Measurements from ENCODE around the gene FBLN7. TPM values are rescaled to one million over a fixed set of nuclear protein-coding genes. Genes with fewer than 3 reads are reported as not detected.
"Not testable (repeated sequence)": the region's sequence is repeated elsewhere in the genome, so short reads cannot be mapped to it uniquely, and the experiment has no call there.

The FBLN7 gene
- total and polyA plus RNA-seq, 2 of the 8 experiments (the other 6 are each of a cell fraction or from before 2014, with no cell fraction given) = 0.30 to 0.77 TPM

- TF ChIP-seq KDM4A (IDR thresholded peaks at IDR 0.05; ENCODE audit: low read depth, low read length, severe bottlenecking) (no peak), E2F6 (IDR thresholded peaks at IDR 0.05) (no peak)
Observed at GRCh38 chr2:112204411-112204810, 66.2 kb downstream of the FBLN7 start (continued).

GRCh38 chr2:112207905-112208304, 69.7 kb downstream of the FBLN7 start:
- H3K18ac ChIP-seq (ENCODE audit: extremely low read depth, low read length); H2BK5ac ChIP-seq (ENCODE audit: low read depth, low read length); H3K9ac ChIP-seq (replicated peaks in 1 of 4; ENCODE audit: extremely low read depth in 1 of 4, low read depth in 3 of 4, low read length in 3 of 4); DNase-seq (ENCODE audit: low read depth in 1 of 2, low spot score in 2 of 2); H3K79me2 ChIP-seq (ENCODE audit: control insufficient read depth in 1 of 2, insufficient read depth in 2 of 2, low read length in 2 of 2); H3K4me1 ChIP-seq (replicated peaks in 1 of 4; ENCODE audit: control insufficient read depth in 3 of 4, insufficient read depth in 4 of 4, low read length in 3 of 4); H3K56ac ChIP-seq (replicated peaks; ENCODE audit: insufficient read length, low read depth, low read length); H2BK15ac ChIP-seq (ENCODE audit: low read length); H2AK5ac ChIP-seq (ENCODE audit: low read depth, low read length); H4K91ac ChIP-seq (replicated peaks; ENCODE audit: insufficient read length, low read length); H4K5ac ChIP-seq (ENCODE audit: insufficient read length, low read depth, low read length); H3K9me3 ChIP-seq (ENCODE audit: insufficient read depth in 2 of 2, low read depth in 1 of 2, low read length in 1 of 2); H3K23me2 ChIP-seq (ENCODE audit: low read depth, low read length); POLR2A ChIA-PET (ENCODE audit: partially characterized antibody); H4K8ac ChIP-seq (ENCODE audit: extremely low read depth, insufficient read depth, low read length); H3K4ac ChIP-seq (replicated peaks; ENCODE audit: insufficient read length, low read depth, low read length); H4K20me1 ChIP-seq (replicated peaks in 1 of 2; ENCODE audit: control insufficient read depth in 1 of 2, insufficient read depth in 2 of 2, low read length in 2 of 2); H3K36me3 ChIP-seq (ENCODE audit: control insufficient read depth in 2 of 4, insufficient read depth in 4 of 4, low read length in 3 of 4); H3K79me1 ChIP-seq (ENCODE audit: low read depth, low read length); H3K4me3 ChIP-seq (ENCODE audit: extremely low read depth in 1 of 4, insufficient read depth in 2 of 4, low read depth in 3 of 4, low read length in 4 of 4); FAIRE-seq; H3K23ac ChIP-seq (ENCODE audit: insufficient read length); H2BK12ac ChIP-seq (ENCODE audit: low read depth, low read length); H3K27ac ChIP-seq (ENCODE audit: low read depth, low read length); H2BK120ac ChIP-seq (replicated peaks; ENCODE audit: low read depth, low read length); H3K27me3 ChIP-seq (replicated peaks in 1 of 4; ENCODE audit: control insufficient read depth in 3 of 4, extremely low read depth in 1 of 4, insufficient read depth in 3 of 4, low read length in 3 of 4); H3K4me2 ChIP-seq (ENCODE audit: insufficient read depth in 1 of 2, low read depth in 2 of 2, low read length in 2 of 2); H2BK20ac ChIP-seq (ENCODE audit: low read length); H2AFZ ChIP-seq (ENCODE audit: low read length); H3K14ac ChIP-seq (ENCODE audit: insufficient read length); CTCF ChIA-PET (ENCODE audit: partially characterized antibody): not testable (repeated sequence)
- WGBS, 2 experiments (ENCODE audit: extremely low coverage in 1 of 2, insufficient coverage in 1 of 2, insufficient read length in 1 of 2, insufficient replicate concordance in 2 of 2, low coverage in 1 of 2, low lambda C conversion rate in 2 of 2, missing lambda C conversion rate in 1 of 2) = 91% methylated on average over 3 of the region's 3 CpGs; no CpG with 5 or more reads in 1 of the 2 experiments

Data from H1 (cell line).